GM21737 (cell line): ENCODE measurements around the gene PLS1.
"Not testable (repeated sequence)": the region's sequence is repeated elsewhere in the genome, so short reads cannot be mapped to it uniquely, and the experiment has no call there.

Source experiments
- ATAC-seq: cut with Tn5 transposase; IDR thresholded peaks from one replicate; pipeline ENCODE4 v1.9.1; 2021; ENCODE audit warnings: mild to moderate bottlenecking, moderate library complexity; ENCODE audit not compliant: unreplicated experiment

The PLS1 gene

GRCh38 chr3:142595951-142596725 lies at the start of gene PLS1:
Gene PLS1, plus strand, starts transcription at chr3:142596393. Its CDS starts 67,845 bp downstream, at chr3:142664238.
- ATAC-seq: peak; percentile 84

- no peak for ATAC-seq
Measured at GRCh38 chr3:142549986-142550385, 46.2 kb upstream of the PLS1 start.

GRCh38 chr3:142552579-142552978 lies 43.6 kb upstream of the PLS1 start:
- not testable (repeated sequence) for ATAC-seq

- ATAC-seq: no peak
Measured at GRCh38 chr3:142553741-142554140, 42.5 kb upstream of the PLS1 start.

- no peak for ATAC-seq
Measured at GRCh38 chr3:142560118-142560517, 36.1 kb upstream of the PLS1 start.

- ATAC-seq: no peak
Measured at GRCh38 chr3:142563496-142563997, 32.6 kb upstream of the PLS1 start.

- ATAC-seq: no peak
Measured at GRCh38 chr3:142566096-142566495, 30.1 kb upstream of the PLS1 start.

GRCh38 chr3:142568393-142569017 lies 27.7 kb upstream of the PLS1 start:
- ATAC-seq: no peak

GRCh38 chr3:142569422-142569821 lies 26.8 kb upstream of the PLS1 start:
- ATAC-seq: not testable (repeated sequence)

- not testable (repeated sequence) for ATAC-seq
Measured at GRCh38 chr3:142574223-142574622, 22.0 kb upstream of the PLS1 start.

- no peak for ATAC-seq
Measured at GRCh38 chr3:142574665-142575064, 21.5 kb upstream of the PLS1 start.

GRCh38 chr3:142576792-142577191 lies 19.4 kb upstream of the PLS1 start:
- no peak for ATAC-seq

- ATAC-seq: no peak
Measured at GRCh38 chr3:142577696-142578328, 18.4 kb upstream of the PLS1 start.

GRCh38 chr3:142578329-142579223 lies 17.6 kb upstream of the PLS1 start, which contains the start of gene ATR:
Gene ATR, minus strand, starts transcription at chr3:142578733. Its CDS starts 29 bp downstream, at chr3:142578704.
- peak; percentile 92 for ATAC-seq

GRCh38 chr3:142580061-142580423 lies 16.2 kb upstream of the PLS1 start:
- no peak for ATAC-seq

GRCh38 chr3:142581070-142581469 lies 15.1 kb upstream of the PLS1 start:
- ATAC-seq: not testable (repeated sequence)

- ATAC-seq: peak; percentile 62
Measured at GRCh38 chr3:142586803-142587406, 9.3 kb upstream of the PLS1 start.

GRCh38 chr3:142588703-142589102 lies 7.5 kb upstream of the PLS1 start:
- ATAC-seq: no peak

- not testable (repeated sequence) for ATAC-seq
Measured at GRCh38 chr3:142592268-142592667, 3.9 kb upstream of the PLS1 start.

GRCh38 chr3:142595141-142595540 lies 1.1 kb upstream of the PLS1 start:
- ATAC-seq: no peak
